Measurements from ENCODE around the gene ZMYND11. TPM values are rescaled to one million over a fixed set of nuclear protein-coding genes. Genes with fewer than 3 reads are reported as not detected.

ZMYND11 gene
- total and polyA plus RNA-seq, 2 of the 8 experiments (the other 6 are each of a cell fraction or from before 2014, with no cell fraction given): 7.5 to 26.6 TPM

GRCh38 chr10:178208-178607 is 43.0 kb downstream of the ZMYND11 start:
- Histone ChIP-seq H2BK20ac (ENCODE audit: low read length) (no peak overlapping the region), H3K23me2 (ENCODE audit: low read depth, low read length) (no peaks in the 10 kb centered on the region), H2BK15ac (ENCODE audit: low read length) (no peak overlapping the region), H2BK120ac (replicated peaks; ENCODE audit: low read depth, low read length) (no peak overlapping the region), H3K18ac (ENCODE audit: extremely low read depth, low read length) (no peak overlapping the region), H4K8ac (ENCODE audit: extremely low read depth, insufficient read depth, low read length) (no peak overlapping the region), H3K9ac (replicated peaks in 1 of 4; ENCODE audit: extremely low read depth in 1 of 4, low read depth in 3 of 4, low read length in 3 of 4) (no peak overlapping the region), H3K4me1 (replicated peaks in 1 of 4; ENCODE audit: control insufficient read depth in 3 of 4, insufficient read depth in 4 of 4, low read length in 3 of 4) (no peaks in the 10 kb centered on the region), H2AK5ac (ENCODE audit: low read depth, low read length) (no peak overlapping the region), H3K79me2 (ENCODE audit: control insufficient read depth in 1 of 2, insufficient read depth in 2 of 2, low read length in 2 of 2) (peaks cover 0 to 7% of the 10 kb centered on the region in 2 experiments; a peak in 2 of 4 replicates), H3K4me3 (ENCODE audit: extremely low read depth in 1 of 4, insufficient read depth in 2 of 4, low read depth in 3 of 4, low read length in 4 of 4) (no peak overlapping the region), H3K4me2 (ENCODE audit: insufficient read depth in 1 of 2, low read depth in 2 of 2, low read length in 2 of 2) (no peak overlapping the region), H3K14ac (ENCODE audit: insufficient read length) (no peak overlapping the region), H2AFZ (ENCODE audit: low read length) (no peak overlapping the region), H3K9me3 (ENCODE audit: insufficient read depth in 2 of 2, low read depth in 1 of 2, low read length in 1 of 2) (no peaks in the 10 kb centered on the region), H2BK12ac (ENCODE audit: low read depth, low read length) (no peak overlapping the region), H3K23ac (ENCODE audit: insufficient read length) (no peak overlapping the region), H3K27ac (ENCODE audit: low read depth, low read length) (no peak overlapping the region), H3K36me3 (ENCODE audit: control insufficient read depth in 2 of 4, insufficient read depth in 4 of 4, low read length in 3 of 4) (no peaks in the 10 kb centered on the region; a peak in 2 of 8 replicates), H3K27me3 (replicated peaks in 1 of 4; ENCODE audit: control insufficient read depth in 3 of 4, extremely low read depth in 1 of 4, insufficient read depth in 3 of 4, low read length in 3 of 4) (no peaks in the 10 kb centered on the region), H4K91ac (replicated peaks; ENCODE audit: insufficient read length, low read length) (no peak overlapping the region), H3K4ac (replicated peaks; ENCODE audit: insufficient read length, low read depth, low read length) (no peak overlapping the region), H3K56ac (replicated peaks; ENCODE audit: insufficient read length, low read depth, low read length) (no peak overlapping the region), H3K79me1 (ENCODE audit: low read depth, low read length) (no peaks in the 10 kb centered on the region), H2BK5ac (ENCODE audit: low read depth, low read length) (no peak overlapping the region), H4K20me1 (replicated peaks in 1 of 2; ENCODE audit: control insufficient read depth in 1 of 2, insufficient read depth in 2 of 2, low read length in 2 of 2) (peaks cover 0 to 3% of the 10 kb centered on the region in 2 experiments), H4K5ac (ENCODE audit: insufficient read length, low read depth, low read length) (no peak overlapping the region)
- ChIA-PET POLR2A (ENCODE audit: partially characterized antibody) (no interaction called here), CTCF (ENCODE audit: partially characterized antibody) (no interaction called here)
- WGBS, 2 experiments (ENCODE audit: extremely low coverage in 1 of 2, insufficient coverage in 1 of 2, insufficient read length in 1 of 2, insufficient replicate concordance in 2 of 2, low coverage in 1 of 2, low lambda C conversion rate in 2 of 2, missing lambda C conversion rate in 1 of 2): 86% methylated on average over 2 of the region's 2 CpGs; no CpG with 5 or more reads in 1 of the 2 experiments
- FAIRE-seq (no peak), DNase-seq (ENCODE audit: low read depth in 1 of 2, low spot score in 2 of 2) (no peak)
- peak in 1 of 2 experiments; percentile 34 for TF ChIP-seq RAD21 (IDR thresholded peaks at IDR 0.05 in 1 of 2, conservative IDR thresholded peaks at IDR 0.05 in 1 of 2; ENCODE audit: low read depth in 2 of 2, low read length in 2 of 2)
- TF ChIP-seq RXRA (IDR thresholded peaks at IDR 0.05; ENCODE audit: insufficient read depth, low read depth, low read length): no peak
- peak in 1 of 3 experiments; percentile 13; a peak in 1 of 4 replicates for TF ChIP-seq CTCF (IDR thresholded peaks at IDR 0.05; ENCODE audit: control extremely low read depth in 1 of 3, insufficient read depth in 1 of 3, low read depth in 1 of 3, low read length in 3 of 3)
